Body of pancreas (tissue), 4 donors: ENCODE measurements around the gene TSPO2.

Experiments
- POLR2A ChIP-seq, 3 donors: fragments of 450-650 bp; IDR thresholded peaks; one replicate each; pipeline ENCODE4 v1.6.1; 2016; ENCODE audit warnings: antibody characterized with exemption in 3 of 3, mild to moderate bottlenecking in 2 of 3
- TF ChIP-seq, protein P1 (sequence below), 7 experiments: fragments of 450-650 bp in 4 of 7; fragments of 200-600 bp in 3 of 7; sonication (generic) in 3 of 7; IDR thresholded peaks; one replicate each; pipeline ENCODE4 v1.5.1; 2016 to 2019; ENCODE audit warnings: antibody characterized with exemption in 7 of 7

DNA sequence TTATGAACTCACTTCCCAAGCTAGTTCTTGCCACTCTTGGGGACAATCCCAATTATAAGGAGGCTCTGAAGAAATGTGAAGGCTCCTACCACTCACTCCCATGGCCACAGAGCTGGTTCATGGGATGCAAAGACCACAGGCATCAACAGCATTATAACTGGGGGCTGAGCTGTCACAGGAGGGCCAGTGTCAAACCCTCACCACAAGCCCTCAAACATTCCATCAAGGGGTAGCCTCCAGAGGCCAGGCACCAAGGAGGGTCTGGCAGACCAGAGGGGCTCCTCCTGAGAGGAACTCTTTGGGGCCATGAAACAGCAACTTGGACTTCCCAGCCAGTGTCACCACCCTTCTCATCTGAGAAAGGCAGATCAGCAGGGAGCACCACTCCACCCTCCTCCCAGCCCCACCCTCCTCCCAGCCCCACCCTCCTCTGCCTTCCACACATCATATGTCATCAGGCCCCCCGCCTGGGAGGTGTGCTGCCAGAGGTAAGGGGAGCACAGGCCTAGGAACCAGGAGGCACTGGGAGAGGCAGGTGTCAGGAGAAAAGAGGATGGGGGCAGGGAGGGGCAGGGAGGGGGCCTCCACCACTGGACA lies 1.2 kb upstream of the TSPO2 start:
- TF ChIP-seq, protein P1, sequence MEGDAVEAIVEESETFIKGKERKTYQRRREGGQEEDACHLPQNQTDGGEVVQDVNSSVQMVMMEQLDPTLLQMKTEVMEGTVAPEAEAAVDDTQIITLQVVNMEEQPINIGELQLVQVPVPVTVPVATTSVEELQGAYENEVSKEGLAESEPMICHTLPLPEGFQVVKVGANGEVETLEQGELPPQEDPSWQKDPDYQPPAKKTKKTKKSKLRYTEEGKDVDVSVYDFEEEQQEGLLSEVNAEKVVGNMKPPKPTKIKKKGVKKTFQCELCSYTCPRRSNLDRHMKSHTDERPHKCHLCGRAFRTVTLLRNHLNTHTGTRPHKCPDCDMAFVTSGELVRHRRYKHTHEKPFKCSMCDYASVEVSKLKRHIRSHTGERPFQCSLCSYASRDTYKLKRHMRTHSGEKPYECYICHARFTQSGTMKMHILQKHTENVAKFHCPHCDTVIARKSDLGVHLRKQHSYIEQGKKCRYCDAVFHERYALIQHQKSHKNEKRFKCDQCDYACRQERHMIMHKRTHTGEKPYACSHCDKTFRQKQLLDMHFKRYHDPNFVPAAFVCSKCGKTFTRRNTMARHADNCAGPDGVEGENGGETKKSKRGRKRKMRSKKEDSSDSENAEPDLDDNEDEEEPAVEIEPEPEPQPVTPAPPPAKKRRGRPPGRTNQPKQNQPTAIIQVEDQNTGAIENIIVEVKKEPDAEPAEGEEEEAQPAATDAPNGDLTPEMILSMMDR (IDR thresholded peaks at IDR 0.05): no peak
- no peak for TF ChIP-seq POLR2A (IDR thresholded peaks at IDR 0.05)
